GM12801 (cell line): Measurements from ENCODE around the gene PTPRF.

Experiments used
- TF ChIP-seq, protein P1 (sequence below): IDR thresholded peaks from one replicate; pipeline ENCODE4 v1.5.1; 2011; ENCODE audit warnings: control low read depth; ENCODE audit not compliant: insufficient read length; ENCODE audit errors: extremely low read depth

PTPRF gene

DNA sequence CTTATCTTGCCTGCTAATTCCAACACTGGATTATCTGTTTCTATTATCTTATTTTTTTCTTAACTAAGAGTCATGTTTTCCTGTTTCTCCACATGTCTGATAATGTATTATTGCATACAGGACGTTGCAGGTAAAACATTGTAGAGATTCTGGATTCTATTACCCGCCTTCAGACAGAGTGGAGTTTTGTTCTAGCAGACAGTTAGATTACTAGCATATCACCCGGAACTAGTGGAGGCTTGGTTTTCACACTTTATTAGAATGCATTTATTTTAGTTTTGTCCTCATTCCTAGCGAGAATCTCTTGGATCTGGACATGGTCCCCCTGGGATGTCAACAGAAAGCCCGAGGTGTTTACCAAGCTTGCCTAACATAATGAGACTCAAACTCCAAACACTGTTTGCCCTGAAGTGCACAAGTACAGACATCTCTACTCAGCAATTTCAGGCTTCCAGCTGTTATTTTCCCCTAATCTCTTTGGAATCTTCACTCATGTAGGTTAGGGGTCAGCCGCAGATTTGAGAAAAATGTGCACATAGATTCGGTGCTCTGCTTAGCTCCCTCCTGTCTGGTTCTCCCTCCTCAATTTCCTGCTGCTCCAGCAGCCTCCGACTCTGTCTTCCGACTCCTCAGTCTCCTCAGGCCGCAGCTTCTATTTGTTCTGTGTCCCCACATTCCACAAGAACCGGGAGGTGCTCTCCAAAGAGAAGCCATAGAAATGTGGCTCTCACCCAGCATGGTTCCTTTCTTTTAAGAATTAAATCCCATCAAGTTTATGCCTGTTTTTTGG, 36.8 kb upstream of the PTPRF start:
- TF ChIP-seq, protein P1, sequence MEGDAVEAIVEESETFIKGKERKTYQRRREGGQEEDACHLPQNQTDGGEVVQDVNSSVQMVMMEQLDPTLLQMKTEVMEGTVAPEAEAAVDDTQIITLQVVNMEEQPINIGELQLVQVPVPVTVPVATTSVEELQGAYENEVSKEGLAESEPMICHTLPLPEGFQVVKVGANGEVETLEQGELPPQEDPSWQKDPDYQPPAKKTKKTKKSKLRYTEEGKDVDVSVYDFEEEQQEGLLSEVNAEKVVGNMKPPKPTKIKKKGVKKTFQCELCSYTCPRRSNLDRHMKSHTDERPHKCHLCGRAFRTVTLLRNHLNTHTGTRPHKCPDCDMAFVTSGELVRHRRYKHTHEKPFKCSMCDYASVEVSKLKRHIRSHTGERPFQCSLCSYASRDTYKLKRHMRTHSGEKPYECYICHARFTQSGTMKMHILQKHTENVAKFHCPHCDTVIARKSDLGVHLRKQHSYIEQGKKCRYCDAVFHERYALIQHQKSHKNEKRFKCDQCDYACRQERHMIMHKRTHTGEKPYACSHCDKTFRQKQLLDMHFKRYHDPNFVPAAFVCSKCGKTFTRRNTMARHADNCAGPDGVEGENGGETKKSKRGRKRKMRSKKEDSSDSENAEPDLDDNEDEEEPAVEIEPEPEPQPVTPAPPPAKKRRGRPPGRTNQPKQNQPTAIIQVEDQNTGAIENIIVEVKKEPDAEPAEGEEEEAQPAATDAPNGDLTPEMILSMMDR, result no peak

DNA sequence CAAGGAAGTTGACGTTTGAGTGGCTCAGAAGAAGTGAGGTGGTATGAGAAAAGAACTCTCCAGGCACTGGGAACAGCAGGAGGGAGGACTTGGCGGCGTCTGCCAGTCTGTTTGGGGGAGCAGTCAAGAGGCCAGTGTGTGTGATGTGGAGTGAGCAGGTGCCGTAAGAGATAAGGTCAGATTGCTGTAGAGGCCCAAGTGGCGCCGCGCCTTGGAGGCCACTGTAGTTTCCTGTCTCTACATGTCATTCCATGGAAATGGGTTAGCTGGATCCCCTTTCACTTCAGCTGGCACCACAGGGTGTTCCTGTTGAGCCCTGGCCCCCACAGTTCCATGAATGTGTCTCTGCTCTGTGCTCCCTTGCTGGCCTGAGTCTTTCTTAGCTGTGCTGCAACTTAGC, 35.5 kb upstream of the PTPRF start:
- TF ChIP-seq, protein P1, result no peak

DNA sequence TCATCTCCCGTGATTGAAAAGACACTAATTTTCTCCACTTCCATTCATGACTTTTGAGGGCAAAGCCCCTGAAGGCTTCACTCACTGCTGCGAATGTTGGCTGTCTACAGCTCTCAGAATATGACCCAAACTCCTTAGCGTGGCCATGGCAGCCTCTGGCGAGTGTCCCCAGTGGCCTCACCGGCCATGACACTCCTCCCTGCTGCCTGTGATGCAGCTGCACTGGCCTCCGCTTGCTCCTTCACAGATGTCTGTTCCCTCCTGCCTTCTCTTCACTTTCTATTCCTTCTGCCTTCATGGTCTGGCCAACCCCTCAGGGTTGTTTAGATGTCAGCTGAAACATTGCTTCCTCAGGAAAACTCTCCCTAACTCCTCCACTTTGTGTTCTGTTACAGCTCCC, 30.8 kb upstream of the PTPRF start:
- TF ChIP-seq, protein P1, result no peak

DNA sequence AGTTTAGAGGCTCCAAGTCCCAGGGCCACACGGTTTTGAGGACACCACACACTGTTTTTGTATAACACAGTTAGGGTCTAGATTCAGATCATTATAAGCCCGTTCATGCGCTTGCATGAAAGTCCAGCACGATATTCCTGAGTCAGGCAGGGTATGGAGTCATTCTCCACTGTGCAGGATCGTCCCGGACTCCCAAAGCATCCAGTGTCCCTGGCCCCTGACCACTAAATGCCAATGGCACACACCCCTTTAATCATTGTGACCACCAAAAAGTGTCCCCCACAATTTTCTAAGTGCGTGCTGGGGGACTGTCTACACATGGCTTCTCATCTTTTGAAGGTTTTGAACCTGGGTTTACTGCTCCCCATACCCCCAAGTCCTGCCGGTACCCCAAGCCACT, 27.1 kb upstream of the PTPRF start:
- TF ChIP-seq, protein P1, result no peak

DNA sequence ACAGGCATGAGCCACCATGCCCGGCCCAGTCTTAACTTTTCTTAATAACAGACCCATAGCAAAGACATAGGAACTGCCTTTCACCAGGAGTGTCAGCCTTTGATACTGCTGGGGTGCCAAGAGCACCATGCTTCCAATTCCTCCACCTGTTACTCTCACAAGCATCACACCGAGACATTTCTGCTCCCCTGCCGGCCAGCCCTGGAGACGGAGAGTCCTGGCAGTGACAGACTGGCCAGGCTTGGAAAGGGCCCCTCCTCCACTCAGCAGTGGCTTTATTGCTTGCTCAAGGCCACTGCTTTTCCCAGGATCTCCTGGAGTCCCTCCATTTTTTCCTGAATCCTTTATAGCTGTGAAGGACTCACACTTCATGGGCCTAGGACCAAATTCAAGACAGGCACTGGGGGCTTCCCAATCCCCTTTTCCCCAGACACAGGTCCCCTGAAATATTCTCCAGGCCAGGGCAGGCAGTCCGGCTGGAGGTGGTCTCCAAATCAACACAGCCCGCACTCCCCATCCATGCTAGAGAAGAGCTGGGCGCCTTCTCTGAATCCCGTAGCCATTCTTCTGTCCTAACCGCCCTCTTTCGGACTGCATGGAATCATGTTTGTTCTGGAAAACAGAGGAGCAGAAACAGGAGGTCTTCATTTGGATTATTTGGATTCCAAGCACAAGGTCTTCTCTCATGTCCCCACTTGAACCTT, 25.5 kb upstream of the PTPRF start:
- TF ChIP-seq, protein P1, result no peak

DNA sequence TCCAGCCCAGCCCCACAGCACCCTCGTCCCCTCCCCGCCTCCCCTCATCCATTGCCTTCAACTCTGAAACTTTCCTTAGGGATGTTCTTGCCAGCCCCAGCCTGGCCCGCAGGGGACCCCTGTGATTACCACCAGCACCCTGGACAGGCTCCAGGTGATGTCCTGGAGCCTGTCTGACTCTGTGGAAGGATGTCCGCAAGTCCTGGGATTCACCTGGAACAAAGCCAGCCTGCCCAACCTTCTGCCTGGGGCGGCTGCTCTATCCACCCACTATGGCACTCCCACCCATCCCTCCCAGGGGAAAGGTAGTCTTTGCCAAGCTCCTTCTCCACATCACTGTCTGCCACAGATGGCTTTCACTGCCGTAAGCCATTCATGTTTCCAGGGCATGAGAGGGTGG, 24.4 kb upstream of the PTPRF start:
- TF ChIP-seq, protein P1, result no peak

DNA sequence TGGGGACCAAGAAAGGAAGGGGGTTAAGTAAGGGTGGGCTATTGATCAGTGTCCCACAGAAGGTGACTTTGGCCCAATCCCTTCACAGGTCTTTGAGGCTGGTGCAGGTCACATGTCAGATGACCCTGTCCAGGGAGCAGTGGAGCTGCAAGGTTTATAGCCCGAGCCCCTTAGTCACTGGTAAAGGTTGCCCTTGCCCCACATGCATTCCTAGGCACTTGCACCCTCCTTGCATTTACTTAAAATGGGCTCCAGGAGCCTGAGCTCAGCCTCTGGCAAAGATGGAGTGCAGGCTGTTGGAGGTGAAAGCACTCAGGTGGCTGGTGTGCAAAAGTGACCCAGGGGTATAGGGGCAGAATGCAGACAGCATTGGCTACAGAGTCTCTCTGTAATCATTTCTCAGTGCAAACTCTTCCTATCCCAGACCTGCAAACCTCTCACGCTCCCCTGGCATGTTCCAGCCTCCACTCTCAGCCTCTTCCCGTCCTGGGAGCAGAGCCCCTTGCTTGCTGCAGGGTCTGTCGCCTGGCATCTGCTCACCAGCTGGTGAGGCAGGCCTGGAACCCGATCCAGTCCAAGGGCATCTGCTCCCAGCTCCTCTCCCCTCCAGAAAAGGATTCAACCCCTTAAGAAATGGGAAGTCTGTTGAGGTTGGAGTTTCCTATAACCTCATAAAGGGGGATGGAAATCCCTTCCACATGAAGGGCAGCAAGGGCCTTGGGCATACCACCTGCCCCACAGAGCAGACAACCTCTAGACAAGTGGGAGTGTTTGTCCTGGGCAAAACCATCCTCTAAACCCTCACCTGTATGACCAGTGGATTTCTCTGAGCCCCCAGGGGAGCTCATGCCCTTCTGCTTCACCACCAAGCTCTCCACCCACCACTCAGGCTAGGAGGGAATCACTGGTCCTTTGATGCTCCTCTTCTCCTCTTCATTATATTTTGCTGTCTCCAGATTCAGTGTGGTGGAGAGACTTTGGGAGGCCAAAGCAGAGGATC, 23.1 kb upstream of the PTPRF start:
- TF ChIP-seq, protein P1, result no peak
